ENCODE measurements around the gene NTRK2.

Gene NTRK2

GRCh38 chr9:84772511-84772910, 103.0 kb downstream of the NTRK2 start:
- H3K4me1 Mint-ChIP-seq: no peaks in the 10 kb centered on the region
- no peak for ATAC-seq
- no peak overlapping the region for H3K27ac Mint-ChIP-seq
- H3K9me3 Mint-ChIP-seq: peaks cover 2% of the 10 kb centered on the region
- no peak overlapping the region for H3K4me3 Mint-ChIP-seq
- no peaks in the 10 kb centered on the region for H3K36me3 Mint-ChIP-seq
- H3K27me3 Mint-ChIP-seq: no peaks in the 10 kb centered on the region

DNA sequence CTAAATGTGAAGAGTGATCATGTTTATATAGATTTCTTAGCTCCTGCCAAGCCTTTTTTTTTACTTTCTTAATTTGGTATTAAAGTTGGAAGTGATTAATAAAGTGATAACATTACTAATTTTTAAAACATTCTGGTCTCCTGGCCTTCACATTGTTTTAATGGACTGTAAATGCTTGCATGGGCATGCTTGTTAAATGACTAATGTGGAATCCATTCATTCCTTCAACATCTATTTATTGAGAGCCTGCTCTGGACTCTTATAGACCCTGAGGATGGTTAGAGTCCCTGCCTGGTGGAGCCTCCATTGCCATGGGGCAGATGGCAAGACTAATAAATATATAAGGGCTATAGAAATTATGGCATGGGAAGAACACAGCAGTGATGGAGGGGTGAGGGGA, 103.5 kb downstream of the NTRK2 start:
- H3K4me3 Mint-ChIP-seq: no peak overlapping the region
- H3K9me3 Mint-ChIP-seq: peaks cover 2% of the 10 kb centered on the region
- no peak overlapping the region for H3K27ac Mint-ChIP-seq
- H3K27me3 Mint-ChIP-seq: no peaks in the 10 kb centered on the region
- H3K4me1 Mint-ChIP-seq: no peaks in the 10 kb centered on the region
- H3K36me3 Mint-ChIP-seq: no peaks in the 10 kb centered on the region
- no peak for ATAC-seq

DNA sequence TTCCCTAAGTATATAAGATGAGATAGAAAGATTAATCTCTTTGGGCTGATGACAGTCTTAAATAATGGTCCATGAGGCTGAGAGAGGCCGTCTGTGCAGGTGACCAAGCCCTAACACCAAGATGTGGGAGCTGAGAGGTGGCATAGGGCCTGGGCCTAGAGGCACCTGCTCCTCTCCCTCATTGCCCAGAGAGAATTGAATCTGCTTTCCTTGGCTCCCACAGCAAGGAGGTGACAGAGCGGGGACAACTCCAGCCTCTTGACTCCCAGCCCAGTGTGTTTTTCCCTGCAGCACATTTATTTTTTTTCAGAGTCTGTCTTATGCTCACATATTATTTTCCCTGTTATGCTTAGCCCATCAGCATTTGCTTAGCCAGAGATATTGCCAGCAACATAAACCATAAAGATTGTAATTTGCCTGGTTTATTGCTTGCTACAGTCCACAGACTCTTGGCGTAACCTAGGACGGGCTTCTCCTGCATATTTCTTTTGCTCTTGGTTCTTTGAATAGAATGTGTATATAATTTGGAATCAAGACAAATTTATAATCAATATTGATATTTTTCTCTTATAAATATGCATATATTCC, 105.6 kb downstream of the NTRK2 start:
- H3K36me3 Mint-ChIP-seq: no peaks in the 10 kb centered on the region

GRCh38 chr9:84778570-84778969, 109.0 kb downstream of the NTRK2 start:
- H3K4me3 Mint-ChIP-seq: no peak overlapping the region
- peaks cover 6% of the 10 kb centered on the region for H3K4me1 Mint-ChIP-seq
- no peak for ATAC-seq
- H3K27me3 Mint-ChIP-seq: peaks cover 6% of the 10 kb centered on the region
- H3K27ac Mint-ChIP-seq: no peak overlapping the region
- peaks cover 2% of the 10 kb centered on the region for H3K9me3 Mint-ChIP-seq
- no peaks in the 10 kb centered on the region for H3K36me3 Mint-ChIP-seq

More for the DNA sequence above, 105.6 kb downstream of the NTRK2 start:
- H3K27me3 Mint-ChIP-seq: no peaks in the 10 kb centered on the region
- peaks cover 2% of the 10 kb centered on the region for H3K9me3 Mint-ChIP-seq
- ATAC-seq: no peak
- H3K4me1 Mint-ChIP-seq: no peaks in the 10 kb centered on the region
- no peak overlapping the region for H3K4me3 Mint-ChIP-seq
- H3K27ac Mint-ChIP-seq: no peak overlapping the region

- peaks cover 6% of the 10 kb centered on the region for H3K4me1 Mint-ChIP-seq
- no peaks in the 10 kb centered on the region for H3K36me3 Mint-ChIP-seq
- H3K27ac Mint-ChIP-seq: no peak overlapping the region
- H3K9me3 Mint-ChIP-seq: peaks cover 2% of the 10 kb centered on the region
- peaks cover 9% of the 10 kb centered on the region for H3K27me3 Mint-ChIP-seq
- ATAC-seq: no peak
- no peak overlapping the region for H3K4me3 Mint-ChIP-seq
Observed at GRCh38 chr9:84779883-84780282, 110.4 kb downstream of the NTRK2 start.

- Mint-ChIP-seq H3K9me3 (peaks cover 2% of the 10 kb centered on the region), H3K4me1 (peaks cover 6% of the 10 kb centered on the region), H3K36me3 (no peaks in the 10 kb centered on the region), H3K27me3 (peaks cover 9% of the 10 kb centered on the region), H3K27ac (no peak overlapping the region), H3K4me3 (no peak overlapping the region)
- ATAC-seq: no peak
Observed at GRCh38 chr9:84780385-84780784, 110.9 kb downstream of the NTRK2 start.

DNA sequence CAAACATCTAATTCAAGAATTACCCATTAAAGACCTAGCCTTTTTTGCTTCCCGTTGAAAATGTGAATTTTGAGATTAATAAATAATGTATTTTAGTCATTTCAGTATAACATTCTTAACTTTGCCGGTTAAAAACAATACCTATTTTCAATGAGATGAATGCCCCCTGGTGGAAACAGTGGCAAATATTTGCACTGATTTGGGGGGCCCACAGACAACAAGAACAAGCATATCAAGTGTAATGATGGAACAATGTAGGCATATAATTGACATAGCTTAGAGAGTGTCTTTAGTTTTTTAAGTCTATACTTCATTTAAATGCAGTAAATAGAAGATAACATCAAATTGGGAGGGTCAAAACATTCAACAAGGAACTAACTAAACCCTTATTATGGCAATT, 111.9 kb downstream of the NTRK2 start:
- Mint-ChIP-seq H3K4me1 (peaks cover 6% of the 10 kb centered on the region), H3K36me3 (no peaks in the 10 kb centered on the region), H3K4me3 (no peak overlapping the region), H3K9me3 (peaks cover 2% of the 10 kb centered on the region), H3K27ac (no peak overlapping the region), H3K27me3 (peaks cover 9% of the 10 kb centered on the region)
- no peak for ATAC-seq

DNA sequence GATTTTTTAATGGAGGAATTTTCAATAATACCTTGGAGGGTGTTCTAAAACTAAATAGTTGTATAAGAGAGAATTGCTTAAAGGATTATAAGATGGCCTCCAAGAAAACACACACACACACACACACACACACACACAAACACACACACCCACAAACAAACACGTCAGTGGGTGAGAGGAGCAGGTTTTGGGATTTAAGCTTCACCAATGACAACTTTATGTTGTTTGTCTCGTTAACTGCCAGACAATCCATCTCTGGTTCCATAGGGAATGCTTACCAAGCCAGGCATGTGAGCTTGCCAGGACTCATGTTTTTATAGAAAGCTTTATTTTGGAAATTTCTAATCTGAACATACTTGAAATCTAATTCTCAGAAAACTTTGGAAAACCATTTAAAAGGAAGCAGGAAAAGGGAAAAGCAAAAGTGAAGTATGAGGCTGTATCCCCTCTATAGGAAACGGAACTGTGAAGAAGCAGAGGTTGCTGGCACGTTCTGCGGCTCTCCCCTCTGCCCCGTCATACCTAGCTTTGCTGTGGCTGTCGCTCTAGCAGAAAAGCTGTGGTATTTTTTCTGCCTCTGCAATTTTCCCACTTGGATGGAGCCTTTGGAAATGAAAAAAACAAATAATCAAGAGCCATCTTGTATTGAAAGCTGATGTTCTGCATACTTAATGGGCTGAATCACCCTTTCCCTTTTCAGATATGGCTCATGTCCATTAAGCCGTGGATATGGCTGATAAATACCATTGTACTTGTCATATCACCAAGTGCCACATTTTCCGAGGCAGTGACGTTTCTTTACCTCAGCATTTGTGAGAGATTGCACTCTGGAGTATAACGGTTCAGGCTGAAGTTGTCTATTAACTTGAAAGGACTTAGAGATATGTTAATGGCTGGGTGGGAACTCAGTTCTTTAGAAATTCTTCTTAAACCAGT, 112.7 kb downstream of the NTRK2 start:
- no peak overlapping the region for H3K27ac Mint-ChIP-seq
- peaks cover 6% of the 10 kb centered on the region for H3K4me1 Mint-ChIP-seq
- ATAC-seq: no peak
- peaks cover 9% of the 10 kb centered on the region for H3K27me3 Mint-ChIP-seq
- no peak overlapping the region for H3K4me3 Mint-ChIP-seq
- no peaks in the 10 kb centered on the region for H3K36me3 Mint-ChIP-seq
- H3K9me3 Mint-ChIP-seq: no peaks in the 10 kb centered on the region

GRCh38 chr9:84785792-84786547, 116.4 kb downstream of the NTRK2 start:
- H3K9me3 Mint-ChIP-seq: peaks cover 3% of the 10 kb centered on the region
- peaks cover under 1% of the 10 kb centered on the region for H3K4me1 Mint-ChIP-seq
- no peak overlapping the region for H3K4me3 Mint-ChIP-seq
- ATAC-seq: no peak
- H3K27me3 Mint-ChIP-seq: peaks cover 22% of the 10 kb centered on the region
- no peak overlapping the region for H3K27ac Mint-ChIP-seq
- no peaks in the 10 kb centered on the region for H3K36me3 Mint-ChIP-seq

DNA sequence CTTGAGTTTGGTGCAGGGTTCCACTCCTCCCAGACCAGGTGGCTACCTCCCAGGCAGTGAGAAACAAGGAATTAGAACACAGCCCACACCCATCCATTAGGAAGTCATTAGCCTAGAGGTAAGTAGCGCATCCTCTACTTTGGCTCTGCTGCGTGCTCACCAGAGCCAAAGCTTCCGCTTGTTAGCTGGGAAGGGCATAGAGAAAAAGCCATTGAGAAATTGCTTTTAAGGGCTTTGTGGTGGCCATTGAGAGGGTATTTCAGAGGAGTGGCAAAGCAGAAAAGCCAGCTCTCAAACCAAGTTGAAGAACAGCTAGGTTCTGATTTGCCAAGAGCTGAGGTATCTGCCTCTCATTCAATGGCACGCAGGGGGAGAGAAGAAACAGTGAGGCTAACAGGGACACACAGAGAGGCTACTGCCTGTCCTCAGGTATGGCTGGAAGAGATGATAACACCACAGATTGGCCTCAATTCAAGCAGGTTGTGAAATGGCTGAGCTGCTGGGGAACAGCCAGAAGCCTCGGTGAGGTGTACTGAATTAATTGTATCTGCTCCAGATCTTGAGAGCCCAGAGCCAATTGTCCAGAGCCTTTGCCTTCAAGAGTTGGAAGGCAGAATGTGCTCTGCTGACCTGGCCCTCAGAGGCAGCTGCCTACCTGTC, 119.4 kb downstream of the NTRK2 start:
- Mint-ChIP-seq H3K27me3 (peaks cover 13% of the 10 kb centered on the region), H3K4me3 (no peak overlapping the region), H3K4me1 (no peaks in the 10 kb centered on the region), H3K27ac (no peak overlapping the region), H3K9me3 (peaks cover 3% of the 10 kb centered on the region), H3K36me3 (no peaks in the 10 kb centered on the region)
- ATAC-seq: no peak

- no peak for ATAC-seq
- Mint-ChIP-seq H3K9me3 (peaks cover 3% of the 10 kb centered on the region), H3K36me3 (no peaks in the 10 kb centered on the region), H3K4me3 (no peak overlapping the region), H3K27me3 (peaks cover 13% of the 10 kb centered on the region), H3K27ac (no peak overlapping the region), H3K4me1 (no peaks in the 10 kb centered on the region)
Observed at GRCh38 chr9:84789463-84789830, 119.9 kb downstream of the NTRK2 start.

DNA sequence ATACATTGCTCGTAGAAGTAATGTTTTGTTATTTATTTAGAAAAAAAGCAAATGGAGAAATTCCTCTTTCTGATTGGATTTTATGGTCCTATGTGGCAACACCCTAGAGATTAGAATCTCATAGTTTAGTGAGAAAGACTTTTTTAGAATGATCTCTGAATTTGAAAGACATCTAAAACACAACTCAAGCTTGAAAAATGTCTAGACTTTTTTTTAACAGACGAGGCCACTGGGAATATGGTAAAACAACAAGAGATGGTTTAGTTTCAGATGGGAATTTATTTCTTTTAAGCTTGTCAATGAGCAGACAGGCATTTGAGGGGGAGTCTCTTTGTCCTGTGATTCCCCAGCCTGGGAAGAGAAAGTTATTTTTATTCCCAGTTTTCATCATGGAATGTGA, 122.1 kb downstream of the NTRK2 start:
- Mint-ChIP-seq H3K27ac (no peak overlapping the region), H3K4me3 (no peak overlapping the region), H3K36me3 (no peaks in the 10 kb centered on the region), H3K4me1 (no peaks in the 10 kb centered on the region), H3K27me3 (peaks cover 13% of the 10 kb centered on the region), H3K9me3 (peaks cover 3% of the 10 kb centered on the region)
- no peak for ATAC-seq

DNA sequence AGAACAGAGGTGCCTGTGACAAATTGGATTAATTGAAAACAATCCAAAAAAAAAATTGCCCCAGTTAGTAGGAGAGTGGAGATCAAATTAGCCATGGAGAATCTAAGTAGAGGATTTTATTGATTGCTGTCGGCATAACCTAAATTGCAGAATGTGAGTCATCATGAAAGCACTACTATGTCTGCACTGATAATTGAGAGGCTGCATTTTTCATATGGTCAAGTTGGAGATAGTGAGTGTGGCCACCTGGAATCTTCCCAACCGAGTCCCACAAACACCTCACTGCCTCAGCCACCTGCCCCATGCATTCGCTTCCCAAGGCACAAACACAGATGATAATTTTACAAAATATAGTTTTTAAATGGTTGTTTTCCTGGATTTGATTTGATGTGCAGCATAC, 123.7 kb downstream of the NTRK2 start:
- H3K27me3 Mint-ChIP-seq: peaks cover 6% of the 10 kb centered on the region
- peaks cover 3% of the 10 kb centered on the region for H3K9me3 Mint-ChIP-seq
- H3K4me3 Mint-ChIP-seq: no peak overlapping the region
- no peak overlapping the region for H3K27ac Mint-ChIP-seq
- ATAC-seq: no peak
- no peaks in the 10 kb centered on the region for H3K36me3 Mint-ChIP-seq
- H3K4me1 Mint-ChIP-seq: no peaks in the 10 kb centered on the region

DNA sequence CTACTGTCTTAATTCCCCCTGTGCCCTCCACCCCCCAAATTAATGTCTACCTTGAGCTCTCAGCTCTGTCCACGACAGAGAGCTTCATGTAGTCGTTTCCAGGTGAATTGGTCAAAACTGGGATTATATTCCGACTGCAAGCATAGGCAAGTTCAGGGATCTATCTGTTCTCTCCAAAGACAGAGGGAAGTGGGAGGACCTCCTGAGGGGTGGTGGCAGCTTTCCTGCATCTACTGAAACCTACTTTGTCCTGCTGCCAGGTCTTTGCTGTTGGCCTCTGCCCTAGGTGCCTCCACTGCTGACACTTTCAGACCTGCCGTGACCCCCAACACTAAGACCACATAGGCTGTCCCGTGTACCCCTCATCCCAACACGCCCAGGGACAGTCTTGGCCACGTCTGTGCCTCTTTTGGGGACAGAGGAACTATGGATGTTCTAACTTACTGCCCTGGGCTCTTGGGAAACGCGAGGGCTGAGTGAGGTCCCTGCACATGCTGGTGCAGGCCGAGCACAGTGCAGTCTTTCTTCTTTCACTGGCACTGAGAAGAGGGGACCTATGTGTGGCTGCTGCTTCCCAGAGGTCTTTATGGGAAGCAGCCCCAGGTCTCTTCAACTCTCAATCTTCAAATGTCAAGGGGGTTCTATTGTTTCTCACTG, 125.6 kb downstream of the NTRK2 start:
- no peaks in the 10 kb centered on the region for H3K36me3 Mint-ChIP-seq
- H3K4me1 Mint-ChIP-seq: no peaks in the 10 kb centered on the region
- H3K27me3 Mint-ChIP-seq: no peaks in the 10 kb centered on the region
- ATAC-seq: peak; percentile 36
- H3K27ac Mint-ChIP-seq: no peak overlapping the region
- no peak overlapping the region for H3K4me3 Mint-ChIP-seq
- no peaks in the 10 kb centered on the region for H3K9me3 Mint-ChIP-seq

DNA sequence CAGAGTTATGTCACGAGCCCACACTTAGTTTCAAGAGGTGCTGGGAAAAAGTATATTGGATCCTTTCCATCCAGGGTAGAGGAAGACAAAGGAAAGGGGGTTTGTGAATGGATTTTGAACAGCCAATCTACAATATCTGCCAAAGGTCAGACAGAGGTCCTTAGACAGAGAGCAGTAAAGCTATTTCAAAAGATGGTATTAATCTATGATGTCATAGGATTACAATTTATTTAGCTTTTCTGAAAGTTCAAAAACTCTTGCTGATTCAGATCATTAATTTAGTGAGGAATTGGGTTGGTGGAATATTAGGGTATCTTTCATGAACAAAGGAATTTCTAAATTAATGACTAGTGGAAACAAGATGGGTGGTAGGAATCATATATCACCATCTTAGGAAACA, 126.9 kb downstream of the NTRK2 start:
- Mint-ChIP-seq H3K27ac (no peak overlapping the region), H3K36me3 (no peaks in the 10 kb centered on the region), H3K4me1 (no peaks in the 10 kb centered on the region), H3K9me3 (no peaks in the 10 kb centered on the region), H3K27me3 (no peaks in the 10 kb centered on the region), H3K4me3 (no peak overlapping the region)
- no peak for ATAC-seq

Measured in stimulated activated memory B cell treated with anti-CD40 and anti-IgM and Interleukin-4, amounts not matched to agents 10 μg/mL and 1 μg/mL and 100 μg/mL, for 72 hours (primary cell).